Measurements from ENCODE around the gene MSL1.
A peak's percentile ranks its signal among the peaks of the same experiment; 100 is the strongest.
"Not testable (repeated sequence)": the region's sequence is repeated elsewhere in the genome, so short reads cannot be mapped to it uniquely, and the experiment has no call there.

The MSL1 gene

DNA sequence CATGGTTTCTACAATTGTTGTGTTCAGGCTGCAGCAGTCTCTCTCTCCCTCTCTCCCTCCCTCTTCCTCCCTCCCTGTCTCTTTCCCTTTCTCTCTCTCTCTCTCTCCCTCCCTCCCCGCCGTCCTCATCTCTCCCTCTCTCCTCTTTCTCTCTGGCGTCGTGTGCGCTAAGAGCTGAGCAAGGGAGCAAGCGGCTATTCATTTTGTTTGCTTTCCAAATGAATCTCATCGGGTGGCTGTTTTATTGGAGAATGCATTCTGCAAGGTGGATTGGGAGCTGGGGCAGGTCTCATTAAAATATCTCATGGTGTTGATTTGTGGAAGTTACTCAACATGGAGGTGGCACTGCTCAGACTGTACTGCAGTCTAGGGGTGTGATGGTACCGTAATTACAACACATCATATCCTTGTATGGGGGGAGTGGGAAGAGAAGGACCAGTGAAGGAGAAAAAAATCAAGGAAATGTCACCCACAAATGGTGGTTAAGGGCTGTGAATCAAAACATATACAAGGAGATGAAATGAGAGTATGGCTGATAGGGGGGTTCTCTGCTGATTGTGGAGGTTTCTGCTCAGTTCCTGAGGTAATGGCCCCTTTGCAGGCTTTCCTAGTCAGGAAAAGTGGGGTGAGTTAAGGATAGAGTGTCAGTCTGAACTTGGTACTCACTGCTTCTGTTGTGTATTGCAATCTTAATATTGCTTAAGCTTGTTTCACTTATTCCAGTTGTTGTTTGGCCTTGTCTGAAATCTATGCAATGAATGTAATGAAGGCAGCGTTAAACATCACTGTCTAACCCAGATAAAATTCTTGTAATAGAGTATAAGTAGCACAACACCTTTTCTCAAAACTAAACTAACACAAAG, 2.7 kb downstream of the MSL1 start:
- DNase-seq (ENCODE audit: low read depth in 2 of 2): no peak

DNA sequence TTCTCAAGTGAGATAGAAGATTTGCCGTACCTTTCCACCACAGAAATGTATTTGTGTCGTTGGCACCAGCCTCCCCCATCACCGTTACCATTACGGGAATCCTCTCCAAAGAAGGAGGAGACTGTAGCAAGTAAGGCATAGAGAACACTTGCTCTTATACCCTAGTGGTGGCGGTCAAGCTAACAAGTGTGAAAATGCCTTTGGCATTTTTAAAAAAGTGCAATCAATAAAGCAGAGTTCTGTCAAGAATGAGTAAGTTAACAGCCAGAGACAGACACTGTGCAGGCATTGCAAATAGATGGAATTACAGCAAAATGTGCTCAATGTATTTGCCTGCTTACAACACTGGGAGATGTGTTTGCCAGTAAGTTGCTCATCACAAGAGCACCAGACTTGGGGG, 7.7 kb downstream of the MSL1 start:
- DNase-seq (ENCODE audit: low read depth in 2 of 2): no peak

GRCh38 chr17:40130352-40131042, 8.7 kb downstream of the MSL1 start:
- no peak for DNase-seq (ENCODE audit: low read depth in 2 of 2)

DNA sequence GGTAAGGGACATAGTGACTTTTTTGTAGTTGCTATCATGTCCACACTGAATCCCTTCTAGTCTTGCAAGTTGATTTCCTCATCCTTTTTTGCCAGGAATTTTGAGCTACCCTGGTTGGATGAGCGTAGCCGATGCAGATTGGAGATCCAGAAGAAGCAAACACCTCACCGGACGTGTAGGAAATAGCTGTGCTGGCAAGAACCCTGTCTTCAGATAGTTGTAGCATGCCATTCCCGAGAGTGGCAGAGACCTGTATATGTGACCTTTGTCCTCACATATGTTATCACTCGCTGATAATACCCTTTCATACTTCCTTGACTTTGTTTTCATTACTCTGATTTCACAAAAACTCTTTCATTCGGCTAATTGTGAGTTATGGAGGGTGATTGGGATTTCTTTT, 12.4 kb downstream of the MSL1 start:
- DNase-seq (ENCODE audit: low read depth in 2 of 2): no peak

DNA sequence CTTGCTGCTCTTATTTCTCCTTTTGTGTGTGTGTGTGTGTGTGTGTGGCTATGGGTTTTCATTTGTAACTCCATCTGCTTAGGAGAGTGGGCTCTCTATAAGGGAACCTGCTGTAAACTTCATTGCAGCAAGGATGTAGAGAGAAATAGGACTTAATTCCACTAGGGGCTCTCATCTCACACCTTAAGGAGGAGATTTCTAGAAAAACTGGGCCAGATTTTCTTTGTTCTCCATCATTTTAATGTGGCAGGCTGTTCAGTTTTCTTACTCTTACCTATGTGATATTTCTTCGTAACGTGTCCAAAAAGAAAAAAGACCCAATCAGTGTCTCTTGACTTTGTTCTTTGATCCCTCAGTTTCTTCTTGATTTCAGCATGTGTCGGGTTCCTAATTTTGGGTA, 14.0 kb downstream of the MSL1 start:
- DNase-seq (ENCODE audit: low read depth in 2 of 2): no peak

GRCh38 chr17:40139566-40140058, 17.8 kb downstream of the MSL1 start:
- DNase-seq (ENCODE audit: low read depth in 2 of 2): no peak

DNA sequence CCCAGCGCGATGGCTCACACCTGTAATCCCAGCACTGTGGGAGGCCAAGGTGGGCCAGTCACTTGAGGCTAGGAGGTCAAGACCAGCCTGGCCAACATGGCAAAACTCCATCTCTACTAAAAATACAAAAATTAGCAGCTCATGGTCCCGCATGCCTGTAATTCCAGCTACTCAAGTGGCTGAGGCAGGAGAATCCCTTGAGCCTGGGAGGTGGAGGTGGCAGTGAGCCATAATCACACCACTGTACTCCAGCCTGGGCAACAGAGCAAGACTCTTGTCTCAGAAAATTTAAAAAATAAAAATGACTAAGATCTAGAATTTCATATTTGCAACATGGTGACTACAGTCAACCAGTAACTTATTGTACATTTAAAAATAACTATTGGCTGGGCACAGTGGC, 21.4 kb downstream of the MSL1 start:
- DNase-seq (ENCODE audit: low read depth in 2 of 2): not testable (repeated sequence)

DNA sequence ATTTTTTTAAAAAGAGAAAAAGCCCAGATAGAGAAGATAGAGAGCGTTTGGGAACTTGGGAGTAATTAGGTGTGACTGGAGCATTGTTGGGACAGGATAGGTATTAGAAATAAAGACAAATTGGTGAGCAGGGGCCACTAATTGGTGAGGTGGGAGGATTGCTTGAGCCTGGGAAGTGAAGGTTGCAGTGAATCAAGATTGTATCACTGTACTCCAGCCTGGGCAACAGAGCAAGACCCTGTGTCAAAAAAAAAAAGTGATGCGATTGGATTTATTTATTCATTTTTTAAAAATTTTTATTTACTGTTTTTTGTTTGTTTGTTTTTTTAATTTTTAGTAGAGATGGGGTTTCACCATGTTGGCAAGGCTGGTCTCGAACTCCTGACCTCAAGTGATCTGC, 23.7 kb downstream of the MSL1 start:
- no peak for DNase-seq (ENCODE audit: low read depth in 2 of 2)

- DNase-seq (ENCODE audit: low read depth in 2 of 2): no peak
Observed at GRCh38 chr17:40148527-40148926, 26.8 kb downstream of the MSL1 start.

GRCh38 chr17:40150276-40150675, 28.5 kb downstream of the MSL1 start:
- DNase-seq (ENCODE audit: low read depth in 2 of 2): no peak

GRCh38 chr17:40151414-40151963, 29.7 kb downstream of the MSL1 start:
- DNase-seq (ENCODE audit: low read depth in 2 of 2): no peak

DNA sequence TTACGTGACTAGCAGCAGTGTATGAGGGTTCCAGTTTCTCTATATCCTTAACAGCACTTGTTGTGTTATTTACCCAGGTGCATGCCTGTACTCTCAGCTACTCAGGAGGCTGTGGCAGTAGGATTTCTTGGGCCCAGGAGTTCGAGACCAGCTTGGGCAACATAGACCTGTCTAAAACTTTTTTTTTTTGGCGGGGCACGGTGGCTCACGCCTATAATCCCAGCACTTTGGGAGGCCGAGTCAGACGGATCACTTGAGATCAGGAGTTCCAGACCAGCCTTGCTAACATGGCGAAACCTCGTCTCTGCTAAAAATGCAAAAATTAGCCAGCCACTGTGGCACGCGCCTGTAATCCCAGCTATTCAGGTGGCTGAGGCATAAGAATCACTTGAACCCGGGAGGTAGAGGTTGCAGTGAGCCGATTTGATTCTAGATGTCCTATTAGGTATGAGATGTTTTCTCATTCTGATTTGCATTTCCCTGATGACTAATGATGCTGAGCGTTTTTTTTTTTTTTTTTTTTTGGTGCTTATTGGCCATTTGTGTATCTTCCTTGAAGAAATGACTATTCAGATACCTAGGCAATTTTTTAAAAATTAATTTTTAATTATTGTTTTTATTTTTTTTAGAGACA, 31.9 kb downstream of the MSL1 start:
- no peak for DNase-seq (ENCODE audit: low read depth in 2 of 2)

- DNase-seq (ENCODE audit: low read depth in 2 of 2): no peak
Observed at GRCh38 chr17:40157973-40158372, 36.2 kb downstream of the MSL1 start.

- DNase-seq (ENCODE audit: low read depth in 2 of 2): no peak
Observed at GRCh38 chr17:40158438-40159013, 36.8 kb downstream of the MSL1 start.

DNA sequence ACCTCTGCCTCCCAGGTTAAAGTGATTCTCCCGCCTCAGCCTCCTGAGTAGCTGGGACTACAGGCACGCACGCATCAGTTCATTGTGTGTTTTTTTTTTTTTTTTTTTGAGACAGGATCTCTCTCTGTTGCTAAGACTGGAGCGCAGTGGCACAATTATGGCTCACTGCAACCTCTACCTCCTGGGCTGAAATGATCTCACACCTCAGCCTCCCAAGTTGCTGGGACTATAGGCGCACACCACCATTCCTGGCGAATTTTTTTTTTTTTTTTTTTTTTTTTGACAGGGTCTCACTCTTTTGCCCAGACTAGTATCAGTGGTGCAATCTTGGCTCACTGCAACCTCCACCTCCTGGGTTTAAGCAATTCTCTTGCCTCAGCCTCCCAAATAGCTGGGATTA, 37.7 kb downstream of the MSL1 start:
- no peak for DNase-seq (ENCODE audit: low read depth in 2 of 2)

DNA sequence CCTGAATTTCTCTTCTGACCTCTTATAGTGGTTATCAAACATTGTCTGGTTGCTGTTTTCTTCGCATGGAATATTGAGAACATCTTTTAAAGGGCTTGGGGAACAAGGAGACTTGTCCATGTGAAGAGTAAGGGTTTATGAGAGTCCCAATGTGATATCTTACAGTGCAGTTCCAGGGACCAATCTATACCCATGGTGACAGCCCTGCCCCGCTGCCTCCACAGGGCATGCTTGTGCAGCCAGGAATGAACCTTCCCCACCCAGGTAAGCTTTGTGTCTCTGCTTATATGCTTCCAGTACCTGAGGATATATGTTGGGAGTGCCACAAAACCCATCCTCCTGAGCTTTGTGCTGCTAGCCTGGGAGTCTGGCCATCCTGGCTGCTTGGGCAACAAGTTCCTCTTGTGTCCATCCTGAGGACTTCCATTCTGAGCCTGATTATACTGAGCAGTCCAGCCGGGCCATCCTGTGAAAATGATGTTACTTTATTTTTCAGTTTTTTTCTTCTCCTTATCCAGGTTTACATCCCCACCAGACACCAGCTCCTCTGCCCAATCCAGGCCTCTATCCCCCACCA, 46.0 kb downstream of the MSL1 start:
- DNase-seq (ENCODE audit: low read depth in 2 of 2): no peak

- peak in 1 of 2 donors; percentile 24 for DNase-seq (ENCODE audit: low read depth in 2 of 2)
Observed at GRCh38 chr17:40168262-40168832, 46.6 kb downstream of the MSL1 start.

GRCh38 chr17:40170325-40170724, 48.6 kb downstream of the MSL1 start:
- no peak for DNase-seq (ENCODE audit: low read depth in 2 of 2)

DNA sequence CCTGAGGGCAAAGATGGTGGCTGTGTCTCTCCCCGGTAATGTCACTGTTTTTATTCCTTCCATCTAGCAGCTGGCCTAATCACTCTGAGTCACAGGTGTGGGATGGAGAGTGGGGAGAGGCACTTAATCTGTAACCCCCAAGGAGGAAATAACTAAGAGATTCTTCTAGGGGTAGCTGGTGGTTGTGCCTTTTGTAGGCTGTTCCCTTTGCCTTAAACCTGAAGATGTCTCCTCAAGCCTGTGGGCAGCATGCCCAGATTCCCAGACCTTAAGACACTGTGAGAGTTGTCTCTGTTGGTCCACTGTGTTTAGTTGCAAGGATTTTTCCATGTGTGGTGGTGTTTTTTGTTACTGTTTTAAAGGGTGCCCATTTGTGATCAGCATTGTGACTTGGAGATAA, 50.0 kb downstream of the MSL1 start:
- no peak for DNase-seq (ENCODE audit: low read depth in 2 of 2)

DNA sequence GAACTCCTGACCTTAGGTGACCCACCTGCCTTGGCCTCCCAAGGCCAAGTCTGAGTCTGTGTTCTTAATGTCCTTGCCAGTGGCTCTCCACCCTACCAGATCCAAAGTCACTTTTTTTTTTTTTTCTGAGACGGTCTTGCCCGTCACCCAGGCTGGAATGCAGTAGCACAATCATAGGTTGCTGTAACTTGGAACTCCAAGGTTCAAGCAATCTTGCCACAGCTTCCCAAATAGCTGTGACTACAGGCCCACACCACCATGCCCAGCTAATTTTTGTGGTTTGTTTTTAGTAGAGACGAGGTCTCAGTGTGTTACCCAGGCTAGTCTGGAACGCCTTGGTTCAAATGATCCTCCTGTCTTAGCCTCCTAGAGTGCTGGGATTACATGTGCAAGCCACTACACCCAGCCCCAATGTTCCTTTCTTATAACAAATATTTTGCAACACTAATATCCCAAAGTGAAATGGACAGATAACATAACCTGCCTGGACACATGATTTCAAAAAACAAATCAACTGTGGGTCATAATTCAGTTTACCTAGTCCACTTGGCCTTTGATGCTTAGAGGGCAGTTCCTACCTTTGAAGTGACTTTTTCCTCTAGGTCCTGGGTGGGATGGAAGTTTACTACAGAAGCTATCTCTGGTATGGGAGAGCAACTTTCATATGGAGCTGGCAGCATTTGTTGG, 51.5 kb downstream of the MSL1 start:
- no peak for DNase-seq (ENCODE audit: low read depth in 2 of 2)

GRCh38 chr17:40173778-40174135, 52.0 kb downstream of the MSL1 start:
- DNase-seq (ENCODE audit: low read depth in 2 of 2): no peak

Measured in stimulated activated CD8-positive, alpha-beta memory T cell treated with anti-CD3 and anti-CD28 coated beads, Interleukin-7, amount 100 ng/mL, for 4 hours (primary cell).